Measurements from ENCODE around the gene ADAM17. TPM values are rescaled to one million over a fixed set of nuclear protein-coding genes. Genes with fewer than 3 reads are reported as not detected.
A peak's percentile ranks its signal among the peaks of the same experiment; 100 is the strongest.

Gene ADAM17
- polyA plus RNA-seq, 2 of the 4 experiments (the other 2 are of a cell fraction) = 33.1 to 38.1 TPM

DNA sequence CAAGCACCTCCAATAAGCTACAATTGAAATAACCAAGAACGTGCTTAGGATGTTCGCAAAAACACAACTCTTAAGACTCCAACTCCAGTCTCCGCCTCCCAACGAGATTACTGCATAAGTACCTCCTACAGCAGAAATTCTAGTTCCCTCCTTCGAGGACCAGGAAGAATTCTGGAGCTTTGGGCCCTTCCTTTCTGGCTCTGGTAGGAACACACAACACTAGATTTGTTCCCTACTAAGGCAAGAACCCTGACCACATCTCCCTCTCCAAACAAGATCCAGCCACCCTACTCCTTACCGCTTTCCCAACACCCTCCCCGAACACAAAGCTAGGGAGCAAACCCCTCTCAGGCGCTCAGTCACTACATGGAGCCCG lies 721 bp downstream of the ADAM17 start:
- peak; percentile 31 to 33 for ATAC-seq

DNA sequence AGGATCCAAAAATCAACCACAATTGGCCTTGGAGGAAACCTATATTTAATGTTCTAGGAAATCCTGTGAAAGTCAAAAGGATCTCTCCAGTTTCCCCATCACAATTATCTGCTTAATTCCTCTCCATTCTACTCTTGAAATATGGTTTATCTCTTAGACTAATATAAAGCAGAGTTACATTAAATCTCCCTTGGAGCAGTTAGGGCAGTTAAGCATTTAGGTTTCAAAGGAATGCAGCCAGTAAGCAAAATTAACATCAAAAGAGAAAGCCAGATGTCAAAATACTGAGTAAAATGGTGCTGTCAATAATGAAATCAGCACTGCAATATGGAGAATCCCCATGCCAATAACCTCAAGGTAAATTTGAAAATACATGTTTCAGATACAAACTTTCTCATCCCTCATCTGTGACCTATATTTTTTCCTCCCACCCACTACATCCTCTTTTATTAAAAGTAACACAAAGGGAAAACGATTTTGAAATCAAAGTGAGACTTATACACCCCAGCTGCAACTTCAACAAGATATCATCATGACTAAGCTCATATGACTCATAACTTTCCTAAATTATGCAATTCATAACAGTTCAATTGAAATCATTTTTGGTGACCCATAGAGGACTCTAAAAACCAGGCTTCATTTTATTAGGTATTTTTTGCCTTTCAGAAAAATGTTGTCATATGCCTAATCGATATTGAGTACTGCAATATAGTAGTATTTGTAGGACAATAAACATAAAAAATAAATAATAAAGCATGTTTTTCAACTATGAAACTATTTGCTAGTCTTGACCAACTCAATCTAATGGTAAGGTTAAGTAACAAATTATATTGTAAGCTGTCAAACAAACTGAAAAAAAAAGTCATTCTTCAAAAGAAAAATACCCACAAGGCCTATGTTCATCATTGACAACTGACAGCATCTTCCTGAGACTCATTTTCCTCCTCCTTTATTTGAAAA lies 3.1 kb downstream of the ADAM17 start:
- 2% methylated on average over 2 of the region's 2 CpGs for WGBS (ENCODE audit: missing lambda C conversion rate)
- no peaks in the 10 kb centered on the region for H3K9me3 ChIP-seq
- TF ChIP-seq FOSL2 (IDR thresholded peaks at IDR 0.05) = peak; percentile 98
- TF ChIP-seq FOSL2 (CRISPR knock-in tag; IDR thresholded peaks at IDR 0.05) = peak; percentile 99
- TF ChIP-seq NFE2L2 (conservative IDR thresholded peaks at IDR 0.05; ENCODE audit: low read length) = peak; percentile 92
- peak; percentile 94 for TF ChIP-seq JUNB (IDR thresholded peaks at IDR 0.05)
- no peak for TF ChIP-seq FOSB (CRISPR knock-in tag; IDR thresholded peaks at IDR 0.05)
- TF ChIP-seq, protein P1, sequence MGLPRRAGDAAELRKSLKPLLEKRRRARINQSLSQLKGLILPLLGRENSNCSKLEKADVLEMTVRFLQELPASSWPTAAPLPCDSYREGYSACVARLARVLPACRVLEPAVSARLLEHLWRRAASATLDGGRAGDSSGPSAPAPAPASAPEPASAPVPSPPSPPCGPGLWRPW (IDR thresholded peaks at IDR 0.05) = peak; percentile 75
- TF ChIP-seq GATA3 (IDR thresholded peaks at IDR 0.05; ENCODE audit: borderline replicate concordance) = peak; percentile 54; the same call in 1 of the 2 replicates
- no peak for TF ChIP-seq KDM1A (IDR thresholded peaks at IDR 0.05; ENCODE audit: low read depth)
- TF ChIP-seq, protein P2, sequence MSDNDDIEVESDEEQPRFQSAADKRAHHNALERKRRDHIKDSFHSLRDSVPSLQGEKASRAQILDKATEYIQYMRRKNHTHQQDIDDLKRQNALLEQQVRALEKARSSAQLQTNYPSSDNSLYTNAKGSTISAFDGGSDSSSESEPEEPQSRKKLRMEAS (IDR thresholded peaks at IDR 0.05) = peak; percentile 36; the same call in 1 of the 2 replicates
- TF ChIP-seq JUN (IDR thresholded peaks at IDR 0.05) = peak in 1 of 2 experiments; percentile 66; a peak in 1 of 5 replicates
- peak; percentile 83 for TF ChIP-seq MAFK (IDR thresholded peaks at IDR 0.05; ENCODE audit: partially characterized antibody)
- no peak for TF ChIP-seq PHF8 (IDR thresholded peaks at IDR 0.05; ENCODE audit: borderline replicate concordance, low read depth)
- TF ChIP-seq RAD21 (conservative IDR thresholded peaks at IDR 0.05 in 1 of 2, IDR thresholded peaks at IDR 0.05 in 1 of 2) = peak in 1 of 2 experiments; percentile 5; a peak in 1 of 5 replicates
- TF ChIP-seq HOXA7 (CRISPR knock-in tag; IDR thresholded peaks at IDR 0.05) = peak; percentile 80
- peak; percentile 56 for TF ChIP-seq RARB (CRISPR knock-in tag; IDR thresholded peaks at IDR 0.05)
- TF ChIP-seq SMC3 (IDR thresholded peaks at IDR 0.05) = 0 out of 3 replicates have a peak, but pooled peaks have one; percentile 18
- peak; percentile 97 to 99 for TF ChIP-seq CEBPB (IDR thresholded peaks at IDR 0.05)
- TF ChIP-seq EP300 (IDR thresholded peaks at IDR 0.05) = peak in 1 of 2 experiments; percentile 40; a peak in 1 of 5 replicates
- no peak for TF ChIP-seq RFX5 (IDR thresholded peaks at IDR 0.05)
- TF ChIP-seq KDM5A (IDR thresholded peaks at IDR 0.05) = no peak
- no peak for TF ChIP-seq TFCP2L1 (CRISPR knock-in tag; IDR thresholded peaks at IDR 0.05)
- TF ChIP-seq POLR2AphosphoS2 (conservative IDR thresholded peaks at IDR 0.05; ENCODE audit: low read length) = no peak
- POLR2A ChIA-PET = interaction anchor here (1.2 to 1.4 kb wide), 2 partner anchors 15 to 79 kb away, joined by 4 to 5 read pairs; partner anchors contain the start of gene YWHAQ
- H3K4me1 ChIP-seq = peaks cover 61% of the 10 kb centered on the region
- peak overlapping the region; percentile 95 to 98 for H3K27ac ChIP-seq
- ATAC-seq (no peak), FAIRE-seq (peak; percentile 7), DNase-seq (ENCODE audit: low read depth in 1 of 2, low spot score in 1 of 2) (peak; percentile 66 to 78)
- peak overlapping the region; percentile 14; the same call in 1 of the 3 replicates for H3K4me3 ChIP-seq
- peak overlapping the region; percentile 87 for H3K4me2 ChIP-seq
- CTCF ChIA-PET = interaction anchor here (0.6 to 1.8 kb wide), 2 partner anchors 29 to 39 kb away, joined by 4 to 5 read pairs; no protein-coding TSS in a partner anchor

More for the DNA sequence above, 721 bp downstream of the ADAM17 start:
- under 1% methylated on average over 9 of the region's 9 CpGs for WGBS (ENCODE audit: missing lambda C conversion rate)
- Histone ChIP-seq H3K9me3 (no peaks in the 10 kb centered on the region), H3K4me3 (peak overlapping the region; percentile 78), H3K27ac (peak overlapping the region; percentile 95 to 98), H3K4me1 (peaks cover 62% of the 10 kb centered on the region), H3K4me2 (peak overlapping the region; percentile 87)
- POLR2A ChIA-PET = interaction anchor here (1.0 to 3.2 kb wide), 12 partner anchors 15 to 412 kb away, joined by 4 to 54 read pairs (median 10); partner anchors contain the start of genes TAF1B and YWHAQ
- FAIRE-seq (peak; percentile 13), DNase-seq (ENCODE audit: low read depth in 1 of 2, low spot score in 1 of 2) (peak in 1 of 2 experiments; percentile 90)
- TF ChIP-seq RARB (CRISPR knock-in tag; IDR thresholded peaks at IDR 0.05) (peak; percentile 18; the same call in 1 of the 2 replicates), POLR2A (IDR thresholded peaks at IDR 0.05; ENCODE audit: low read length) (peak; percentile 26; the same call in 1 of the 2 replicates), CEBPB (IDR thresholded peaks at IDR 0.05) (0 out of 4 replicates have a peak, but pooled peaks of 1 of the 2 experiments have one; percentile 5), SREBF2 (IDR thresholded peaks at IDR 0.05) (no peak), EHMT2 (IDR thresholded peaks at IDR 0.05; ENCODE audit: low read depth) (no peak), ZNF302 (CRISPR knock-in tag; IDR thresholded peaks at IDR 0.05) (no peak), HOXA7 (CRISPR knock-in tag; IDR thresholded peaks at IDR 0.05) (no peak), TFCP2L1 (CRISPR knock-in tag; IDR thresholded peaks at IDR 0.05) (peak; percentile 6; the same call in 1 of the 2 replicates)
- TF ChIP-seq, protein P3, sequence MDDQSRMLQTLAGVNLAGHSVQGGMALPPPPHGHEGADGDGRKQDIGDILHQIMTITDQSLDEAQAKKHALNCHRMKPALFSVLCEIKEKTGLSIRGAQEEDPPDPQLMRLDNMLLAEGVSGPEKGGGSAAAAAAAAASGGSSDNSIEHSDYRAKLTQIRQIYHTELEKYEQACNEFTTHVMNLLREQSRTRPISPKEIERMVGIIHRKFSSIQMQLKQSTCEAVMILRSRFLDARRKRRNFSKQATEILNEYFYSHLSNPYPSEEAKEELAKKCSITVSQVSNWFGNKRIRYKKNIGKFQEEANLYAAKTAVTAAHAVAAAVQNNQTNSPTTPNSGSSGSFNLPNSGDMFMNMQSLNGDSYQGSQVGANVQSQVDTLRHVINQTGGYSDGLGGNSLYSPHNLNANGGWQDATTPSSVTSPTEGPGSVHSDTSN (IDR thresholded peaks at IDR 0.05) = peak; percentile 6; the same call in 1 of the 2 replicates
- CTCF ChIA-PET = interaction anchor here (0.6 to 5.8 kb wide), 20 partner anchors 9 to 551 kb away, joined by 3 to 47 read pairs (median 4); no protein-coding TSS in a partner anchor
